HepG2 (cell line): Measurements from ENCODE around the gene CDC34. TPM values are rescaled to one million over a fixed set of nuclear protein-coding genes. Genes with fewer than 3 reads are reported as not detected.

Experiments
- E2F5 ChIP-seq: sonication (generic); formaldehyde crosslinking; conservative IDR thresholded peaks from 2 replicates; pipeline ENCODE4 v1.4.0; 2020; ENCODE audit warnings: missing genetic modification reagents
- RERE ChIP-seq: IDR thresholded peaks from 2 replicates; pipeline ENCODE4 v1.6.1; 2016; ENCODE audit warnings: low read depth, missing genetic modification reagents, missing compliant biosample characterization
- SALL1 ChIP-seq: sonication (generic); formaldehyde crosslinking; IDR thresholded peaks from 2 replicates; pipeline ENCODE4 v1.8.0; 2022; ENCODE audit warnings: mild to moderate bottlenecking, missing genetic modification reagents
- SALL2 ChIP-seq: sonication (generic); formaldehyde crosslinking; IDR thresholded peaks from 2 replicates; pipeline ENCODE4 v1.8.1; 2023; ENCODE audit warnings: mild to moderate bottlenecking, missing genetic modification reagents, inconsistent platforms
- SP140L ChIP-seq: sonication (generic); formaldehyde crosslinking; IDR thresholded peaks from 2 replicates; pipeline ENCODE4 v1.4.0; 2020; ENCODE audit warnings: missing genetic modification reagents, borderline replicate concordance
- SPEN ChIP-seq: sonication (generic); formaldehyde crosslinking; IDR thresholded peaks from 2 replicates; pipeline ENCODE4 v1.5.1; 2020; ENCODE audit warnings: low read depth, mild to moderate bottlenecking, missing genetic modification reagents
- ZBTB40 ChIP-seq, 2 experiments: fragments of 450-650 bp in 1 of 2; sonication (generic) in 1 of 2; formaldehyde crosslinking in 1 of 2; IDR thresholded peaks; 2 replicates each; pipeline versions ENCODE4 v1.6.1 to v1.8.0; 2016 to 2022; ENCODE audit warnings: antibody characterized with exemption in 1 of 2, mild to moderate bottlenecking in 1 of 2, missing genetic modification reagents in 1 of 2
- ZKSCAN8 ChIP-seq: IDR thresholded peaks from 2 replicates; pipeline ENCODE4 v1.6.1; 2016; ENCODE audit warnings: borderline replicate concordance, missing genetic modification reagents, missing compliant biosample characterization
- ZNF331 ChIP-seq: sonication (generic); formaldehyde crosslinking; IDR thresholded peaks from 2 replicates; pipeline ENCODE4 v1.4.0; 2020; ENCODE audit warnings: missing genetic modification reagents
- ZNF460 ChIP-seq: sonication (generic); formaldehyde crosslinking; IDR thresholded peaks from 2 replicates; pipeline ENCODE4 v1.5.1; 2020; ENCODE audit warnings: missing genetic modification reagents, mild to moderate bottlenecking, borderline replicate concordance
- ZNF883 ChIP-seq: sonication (generic); formaldehyde crosslinking; IDR thresholded peaks from 2 replicates; pipeline ENCODE4 v1.5.1; 2020; ENCODE audit warnings: mild to moderate bottlenecking, missing genetic modification reagents; ENCODE audit errors: not compliant biosample characterization
- polyA plus RNA-seq, 8 experiments: library from polyadenylated mRNA; depleted of rRNA in 3 of 8; stranded (reverse) in 7 of 8; unstranded in 1 of 8; fragments of >200 nt; fragmentation: Illumina TruSeq in 4 of 8; extraction: Trizol in 4 of 8; gene quantifications; 2 replicates each; pipeline versions ENCODE4 v1.2.1 to v1.2.3, GENCODE V29; 2011 to 2016; ENCODE audit warnings: low read depth in 4 of 8, missing spikeins in 1 of 8, mixed read lengths in 1 of 8; ENCODE audit not compliant: insufficient read depth in 1 of 8
- total RNA-seq, 5 experiments: library from RNA; depleted of rRNA; stranded (reverse); fragments of >200 nt; fragmentation: Illumina TruSeq; extraction: Trizol; gene quantifications; 2 replicates each; pipeline ENCODE4 v1.2.3, GENCODE V29; 2016; ENCODE audit warnings: low read depth in 1 of 5

CDC34 gene
- total and polyA plus RNA-seq, 2 of the 13 experiments (the other 11 are each of a cell fraction or from before 2014, with no cell fraction given), result 138 to 150 TPM

GRCh38 chr19:591099-591958 lies 59.8 kb downstream of the CDC34 start (continued):
- peak; percentile 80 for TF ChIP-seq ZNF331 (CRISPR knock-in tag)
- peak; percentile 37; the same call in 1 of the 2 replicates for TF ChIP-seq SPEN (CRISPR knock-in tag)
- peak; percentile 78 for TF ChIP-seq E2F5
- TF ChIP-seq ZKSCAN8, result no peak
- TF ChIP-seq ZBTB40 (IDR thresholded peaks at IDR 0.05), result no peak
- TF ChIP-seq ZBTB40 (CRISPR knock-in tag; IDR thresholded peaks at IDR 0.05), result 0 out of 2 replicates have a peak, but pooled peaks have one; percentile 33
- TF ChIP-seq ZNF460 (CRISPR knock-in tag), result no peak
- TF ChIP-seq SP140L (CRISPR knock-in tag), result no peak
- peak; percentile 87 for TF ChIP-seq SALL1 (CRISPR knock-in tag)
- TF ChIP-seq RERE (CRISPR knock-in tag), result no peak
- peak; percentile 73 for TF ChIP-seq ZNF883 (CRISPR knock-in tag)
- TF ChIP-seq SALL2 (CRISPR knock-in tag), result peak; percentile 82; the same call in 1 of the 2 replicates
